ENCODE data around the gene DMD. TPM values are rescaled to one million over a fixed set of nuclear protein-coding genes. Genes with fewer than 3 reads are reported as not detected.

The DMD gene
- total RNA-seq, 1 experiment from 2014 or later, result 47.2 TPM

DNA sequence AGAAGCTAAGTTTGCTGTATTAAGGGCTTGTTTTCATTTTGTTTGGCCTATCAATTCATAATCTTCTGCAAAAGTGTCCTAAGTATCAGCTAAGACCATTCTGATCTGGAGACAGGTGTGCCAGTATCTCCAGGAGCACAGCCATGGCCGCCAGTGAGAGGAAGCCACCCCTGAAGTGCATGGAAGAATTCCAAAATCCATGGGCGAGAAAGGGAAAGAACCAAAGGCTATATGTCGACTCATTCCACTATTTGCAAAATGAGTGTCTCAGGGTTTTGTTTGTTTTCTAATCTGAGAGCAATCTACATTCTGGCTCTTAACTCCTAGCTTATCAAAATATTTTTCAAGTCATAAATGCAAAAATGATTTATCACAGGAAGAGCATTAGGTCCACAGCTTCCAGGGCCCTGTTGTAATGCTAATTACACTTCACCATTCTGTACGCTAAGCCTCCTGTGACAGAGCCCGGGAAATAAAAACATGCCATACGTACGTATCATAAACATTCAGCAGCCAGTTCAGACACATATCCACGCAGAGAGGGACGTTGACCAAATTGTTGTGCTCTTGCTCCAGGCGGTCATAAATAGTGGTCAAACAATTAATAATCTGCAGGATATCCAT, 2002.2 kb downstream of the DMD start:
- no peak overlapping the region for H3K4me3 ChIP-seq (ENCODE audit: low read depth, low read length)
- ChIA-PET CTCF (interaction anchor here (0.7 kb wide), 1 partner anchor 190 kb away, joined by 4 read pairs; no protein-coding TSS in a partner anchor), POLR2A (no interaction called here)
- no peaks in the 10 kb centered on the region for H3K36me3 ChIP-seq (ENCODE audit: control insufficient read depth, insufficient read depth, low read length)
- Mint-ChIP-seq H3K9me3 (ENCODE audit: unreplicated experiment) (no peaks in the 10 kb centered on the region), H3K27me3 (ENCODE audit: insufficient read depth, unreplicated experiment) (no peaks in the 10 kb centered on the region), H3K36me3 (ENCODE audit: insufficient read depth, unreplicated experiment) (peaks cover 7% of the 10 kb centered on the region), H3K4me1 (ENCODE audit: low read depth, unreplicated experiment) (peaks cover 13% of the 10 kb centered on the region), H3K27ac (ENCODE audit: unreplicated experiment) (peak overlapping the region; percentile 73), H3K4me3 (ENCODE audit: unreplicated experiment) (peak overlapping the region; percentile 40)
- H3K27me3 ChIP-seq (replicated peaks; ENCODE audit: control insufficient read depth, insufficient read depth, low read length), result no peaks in the 10 kb centered on the region
- TF ChIP-seq, protein P1, sequence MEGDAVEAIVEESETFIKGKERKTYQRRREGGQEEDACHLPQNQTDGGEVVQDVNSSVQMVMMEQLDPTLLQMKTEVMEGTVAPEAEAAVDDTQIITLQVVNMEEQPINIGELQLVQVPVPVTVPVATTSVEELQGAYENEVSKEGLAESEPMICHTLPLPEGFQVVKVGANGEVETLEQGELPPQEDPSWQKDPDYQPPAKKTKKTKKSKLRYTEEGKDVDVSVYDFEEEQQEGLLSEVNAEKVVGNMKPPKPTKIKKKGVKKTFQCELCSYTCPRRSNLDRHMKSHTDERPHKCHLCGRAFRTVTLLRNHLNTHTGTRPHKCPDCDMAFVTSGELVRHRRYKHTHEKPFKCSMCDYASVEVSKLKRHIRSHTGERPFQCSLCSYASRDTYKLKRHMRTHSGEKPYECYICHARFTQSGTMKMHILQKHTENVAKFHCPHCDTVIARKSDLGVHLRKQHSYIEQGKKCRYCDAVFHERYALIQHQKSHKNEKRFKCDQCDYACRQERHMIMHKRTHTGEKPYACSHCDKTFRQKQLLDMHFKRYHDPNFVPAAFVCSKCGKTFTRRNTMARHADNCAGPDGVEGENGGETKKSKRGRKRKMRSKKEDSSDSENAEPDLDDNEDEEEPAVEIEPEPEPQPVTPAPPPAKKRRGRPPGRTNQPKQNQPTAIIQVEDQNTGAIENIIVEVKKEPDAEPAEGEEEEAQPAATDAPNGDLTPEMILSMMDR (IDR thresholded peaks at IDR 0.05; ENCODE audit: insufficient read depth in 1 of 2, low read depth in 1 of 2, low read length in 1 of 2, severe bottlenecking in 1 of 2, unreplicated experiment in 1 of 2), result no peak
- BruUV-seq (replicated peaks), result no TSS peak
- no peaks in the 10 kb centered on the region for H3K9me3 ChIP-seq
- intact Hi-C loops (cut with micrococcal nuclease; ENCODE audit: unreplicated experiment), result loop anchor here (1.0 kb wide), 1 partner anchor 10 kb away; no protein-coding TSS in a partner anchor
- DNase-seq, result peak; percentile 10 to 55
- 0 out of 2 replicates have a peak, but pooled peaks cover 5% of the 10 kb centered on the region for H3K4me1 ChIP-seq

DNA sequence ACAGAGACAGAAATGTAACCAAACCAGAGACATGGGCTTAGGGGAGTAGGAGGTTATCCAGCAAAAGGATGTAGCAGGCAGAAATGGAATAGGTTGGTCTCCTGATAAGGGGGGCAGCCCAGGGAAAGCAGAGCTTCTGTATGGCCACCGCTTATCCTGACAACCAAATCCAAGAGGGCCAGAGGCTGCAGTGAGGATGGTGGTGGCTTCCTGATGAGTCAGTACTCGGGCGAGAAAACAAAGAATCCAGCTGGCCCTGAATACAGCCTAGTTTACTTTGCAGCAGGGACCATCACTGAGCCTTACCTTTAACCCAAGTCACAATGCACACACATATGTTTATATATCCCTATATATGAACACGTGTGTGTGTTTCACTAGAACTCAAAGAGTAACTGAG, 2009.8 kb downstream of the DMD start:
- Histone ChIP-seq H3K27me3 (replicated peaks; ENCODE audit: control insufficient read depth, insufficient read depth, low read length) (no peaks in the 10 kb centered on the region), H3K4me3 (ENCODE audit: low read depth, low read length) (no peak overlapping the region), H3K36me3 (ENCODE audit: control insufficient read depth, insufficient read depth, low read length) (no peaks in the 10 kb centered on the region), H3K4me1 (peaks cover 33% of the 10 kb centered on the region), H3K9me3 (no peaks in the 10 kb centered on the region)
- no TSS peak for BruUV-seq (replicated peaks)
- TF ChIP-seq, protein P1 (IDR thresholded peaks at IDR 0.05; ENCODE audit: insufficient read depth in 1 of 2, low read depth in 1 of 2, low read length in 1 of 2, severe bottlenecking in 1 of 2, unreplicated experiment in 1 of 2), result no peak
- peaks cover 20% of the 10 kb centered on the region for H3K4me1 Mint-ChIP-seq (ENCODE audit: low read depth, unreplicated experiment)
- DNase-seq, result no peak
- peak overlapping the region; percentile 87 for H3K27ac Mint-ChIP-seq (ENCODE audit: unreplicated experiment)
- H3K9me3 Mint-ChIP-seq (ENCODE audit: unreplicated experiment), result no peaks in the 10 kb centered on the region
- ChIA-PET POLR2A (no interaction called here), CTCF (no interaction called here)
- peaks cover 19% of the 10 kb centered on the region for H3K36me3 Mint-ChIP-seq (ENCODE audit: insufficient read depth, unreplicated experiment)
- intact Hi-C loops (cut with micrococcal nuclease; ENCODE audit: unreplicated experiment), result no loop called here
- H3K4me3 Mint-ChIP-seq (ENCODE audit: unreplicated experiment), result no peak overlapping the region
- H3K27me3 Mint-ChIP-seq (ENCODE audit: insufficient read depth, unreplicated experiment), result no peaks in the 10 kb centered on the region

DNA sequence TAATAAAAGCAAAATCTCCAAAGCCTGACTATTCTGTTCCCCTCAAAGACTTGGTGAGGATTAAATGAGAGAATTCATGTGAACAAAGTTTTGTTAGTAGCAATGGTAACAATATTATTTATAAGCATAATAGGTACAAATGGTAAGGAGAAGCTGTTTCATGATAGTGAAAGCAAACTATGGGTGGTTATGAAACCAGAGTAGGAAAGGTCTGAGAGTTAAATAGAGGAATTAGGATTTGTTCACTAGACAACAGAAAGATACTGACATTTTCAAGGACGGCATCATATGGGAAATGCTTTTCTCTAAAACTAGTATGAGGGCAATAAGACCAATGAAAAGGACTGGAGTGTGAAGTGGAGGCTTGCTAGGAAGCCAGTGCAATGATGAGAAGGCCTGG, 2010.9 kb downstream of the DMD start:
- Mint-ChIP-seq H3K36me3 (ENCODE audit: insufficient read depth, unreplicated experiment) (peaks cover 19% of the 10 kb centered on the region), H3K4me1 (ENCODE audit: low read depth, unreplicated experiment) (peaks cover 20% of the 10 kb centered on the region), H3K4me3 (ENCODE audit: unreplicated experiment) (peak overlapping the region; percentile 26), H3K27me3 (ENCODE audit: insufficient read depth, unreplicated experiment) (no peaks in the 10 kb centered on the region), H3K9me3 (ENCODE audit: unreplicated experiment) (no peaks in the 10 kb centered on the region), H3K27ac (ENCODE audit: unreplicated experiment) (peak overlapping the region; percentile 87)
- TF ChIP-seq, protein P1 (IDR thresholded peaks at IDR 0.05; ENCODE audit: insufficient read depth in 1 of 2, low read depth in 1 of 2, low read length in 1 of 2, severe bottlenecking in 1 of 2, unreplicated experiment in 1 of 2), result no peak
- CTCF ChIA-PET, result no interaction called here
- no peak for DNase-seq
- intact Hi-C loops (cut with micrococcal nuclease; ENCODE audit: unreplicated experiment), result no loop called here
- BruUV-seq (replicated peaks), result no TSS peak
- H3K9me3 ChIP-seq, result no peaks in the 10 kb centered on the region
- no peaks in the 10 kb centered on the region for H3K27me3 ChIP-seq (replicated peaks; ENCODE audit: control insufficient read depth, insufficient read depth, low read length)
- H3K4me3 ChIP-seq (ENCODE audit: low read depth, low read length), result no peak overlapping the region
- no peaks in the 10 kb centered on the region for H3K36me3 ChIP-seq (ENCODE audit: control insufficient read depth, insufficient read depth, low read length)
- POLR2A ChIA-PET, result no interaction called here
- peaks cover 40% of the 10 kb centered on the region for H3K4me1 ChIP-seq

Measured in Caco-2 (cell line).